ENCODE data around the gene TEX14.

Gene TEX14

DNA sequence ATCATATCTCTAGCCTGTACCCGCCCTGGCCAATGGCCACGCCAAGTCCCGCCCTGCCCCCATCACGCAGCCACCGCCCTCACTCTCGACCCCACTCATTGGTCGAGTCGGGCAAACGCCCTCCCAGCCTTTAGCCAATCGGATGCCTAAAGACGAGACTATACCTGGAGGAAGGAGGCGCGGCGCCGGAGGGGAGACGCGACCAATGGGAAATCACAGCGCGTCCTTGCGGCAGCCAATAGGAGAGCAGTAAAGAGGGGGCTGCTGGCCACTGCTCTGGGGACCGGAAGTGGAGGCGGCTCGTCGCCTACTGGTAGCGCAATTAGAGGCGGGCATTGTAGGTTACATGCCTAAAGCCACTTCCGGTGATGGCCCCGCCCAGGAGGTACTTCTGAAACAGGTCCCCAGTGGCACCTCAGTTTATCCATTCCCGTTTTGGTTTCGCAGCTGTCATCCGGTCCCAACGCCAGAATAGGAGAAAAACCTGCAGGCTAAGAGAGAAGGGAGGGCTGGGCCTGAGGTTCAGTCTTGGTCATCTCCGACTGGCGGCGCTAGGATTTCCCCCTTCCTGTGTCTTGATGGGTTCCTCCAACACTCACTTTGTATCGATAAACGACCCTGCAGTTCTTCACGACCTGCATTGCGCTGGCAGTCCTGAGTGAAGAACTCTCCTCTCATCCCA is 173.8 kb downstream of the TEX14 start:
- DNase-seq, result peak; percentile 100

DNA sequence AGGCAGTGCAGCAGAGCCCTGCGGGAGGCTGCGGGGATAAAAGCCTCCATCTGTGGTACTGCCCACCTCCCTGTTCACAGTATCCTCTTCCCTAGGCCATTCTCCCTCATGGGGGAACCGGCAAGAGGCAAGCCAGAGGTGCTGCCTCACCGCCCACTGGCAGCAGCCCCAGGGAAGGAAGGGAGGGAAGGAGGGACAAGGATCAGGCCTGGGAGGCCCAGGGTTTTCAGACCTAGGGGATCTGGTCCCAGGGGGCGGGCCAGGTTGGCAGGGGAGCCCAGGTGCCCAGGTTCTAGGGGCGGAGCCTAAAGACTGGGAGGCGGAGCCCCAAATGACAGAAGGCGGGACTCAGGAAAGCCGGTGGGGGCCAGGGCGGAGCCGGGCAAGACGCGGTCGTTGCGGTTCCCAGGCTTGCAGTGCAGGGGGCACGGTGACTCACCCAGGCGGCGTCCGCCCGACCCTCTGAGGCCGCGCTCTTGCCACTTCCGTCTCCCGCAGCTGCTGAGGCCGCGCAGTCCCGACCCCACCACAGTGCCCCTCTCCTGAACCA is 174.4 kb downstream of the TEX14 start:
- DNase-seq, result no peak

DNA sequence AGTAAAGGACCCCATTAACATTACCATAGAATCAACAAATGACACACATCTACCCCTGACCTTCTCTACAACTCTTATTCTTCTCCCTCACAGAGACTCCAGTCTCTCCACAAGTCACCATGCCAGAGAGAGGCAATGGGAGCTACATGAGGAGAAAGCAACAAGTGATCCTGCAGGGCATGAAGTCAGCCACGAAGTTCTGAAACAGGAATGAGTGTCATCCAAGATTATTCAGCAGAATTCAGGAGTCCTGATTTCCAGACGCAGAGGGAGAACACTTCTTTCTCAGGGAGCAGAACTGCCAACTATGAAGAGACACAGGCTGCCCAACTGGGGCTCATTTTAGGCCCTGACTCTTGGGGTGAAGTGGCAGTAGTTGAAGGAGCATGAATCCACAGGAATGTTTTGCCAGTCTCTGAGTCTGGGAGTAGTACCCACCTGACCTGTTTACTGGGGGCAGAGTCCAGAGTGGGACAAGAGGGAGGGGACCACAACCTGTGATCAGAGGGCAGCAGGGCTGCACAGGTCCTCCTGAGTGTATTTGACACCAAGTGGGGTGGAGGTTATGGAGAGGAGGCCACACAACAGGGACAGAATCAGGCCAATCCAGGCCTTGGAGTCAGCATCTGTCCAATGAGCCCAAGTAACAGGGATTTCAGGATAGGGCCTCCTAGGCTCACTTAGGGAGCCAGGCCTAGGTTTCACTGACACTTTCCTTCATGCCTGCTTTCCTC is 175.0 kb downstream of the TEX14 start:
- no peak for DNase-seq

DNA sequence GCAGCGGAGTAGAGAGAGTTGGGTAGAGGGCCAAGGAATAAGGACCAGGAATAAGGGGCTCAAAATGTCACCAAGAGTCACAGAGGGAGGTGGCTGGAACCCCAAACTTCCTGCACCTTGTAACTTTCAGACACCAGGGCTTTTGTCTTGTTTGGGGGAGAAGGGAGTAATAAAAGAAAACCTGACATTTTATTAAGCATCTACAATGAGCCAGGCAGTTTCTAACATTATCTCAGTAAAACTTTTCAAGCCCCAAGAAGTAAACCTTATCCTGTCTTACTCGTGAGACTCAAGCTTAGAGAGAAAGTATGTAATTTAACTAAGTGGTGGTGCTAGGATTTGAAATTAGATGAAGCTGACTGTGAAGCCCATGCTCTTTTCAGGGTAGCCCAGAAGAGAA is 176.6 kb downstream of the TEX14 start:
- DNase-seq, result no peak

DNA sequence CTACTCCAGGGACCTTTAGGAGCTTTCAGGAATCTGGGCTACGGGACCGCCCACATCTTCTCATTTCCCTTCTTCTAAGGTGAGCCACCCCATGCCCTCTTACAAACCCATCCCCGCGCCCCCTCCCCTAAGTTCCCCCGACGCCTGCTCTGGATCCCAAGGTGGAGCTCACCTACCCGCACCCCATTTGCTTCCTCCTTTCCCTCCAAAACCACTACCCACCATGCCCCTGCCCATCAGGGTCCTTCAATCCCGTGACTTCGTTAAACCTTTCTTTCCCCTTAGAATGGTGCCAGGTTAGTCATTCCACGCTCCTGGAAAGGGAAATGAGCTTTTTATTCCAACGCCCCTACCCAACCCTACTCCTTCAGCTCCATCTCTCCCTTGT is 177.1 kb downstream of the TEX14 start:
- DNase-seq, result no peak

DNA sequence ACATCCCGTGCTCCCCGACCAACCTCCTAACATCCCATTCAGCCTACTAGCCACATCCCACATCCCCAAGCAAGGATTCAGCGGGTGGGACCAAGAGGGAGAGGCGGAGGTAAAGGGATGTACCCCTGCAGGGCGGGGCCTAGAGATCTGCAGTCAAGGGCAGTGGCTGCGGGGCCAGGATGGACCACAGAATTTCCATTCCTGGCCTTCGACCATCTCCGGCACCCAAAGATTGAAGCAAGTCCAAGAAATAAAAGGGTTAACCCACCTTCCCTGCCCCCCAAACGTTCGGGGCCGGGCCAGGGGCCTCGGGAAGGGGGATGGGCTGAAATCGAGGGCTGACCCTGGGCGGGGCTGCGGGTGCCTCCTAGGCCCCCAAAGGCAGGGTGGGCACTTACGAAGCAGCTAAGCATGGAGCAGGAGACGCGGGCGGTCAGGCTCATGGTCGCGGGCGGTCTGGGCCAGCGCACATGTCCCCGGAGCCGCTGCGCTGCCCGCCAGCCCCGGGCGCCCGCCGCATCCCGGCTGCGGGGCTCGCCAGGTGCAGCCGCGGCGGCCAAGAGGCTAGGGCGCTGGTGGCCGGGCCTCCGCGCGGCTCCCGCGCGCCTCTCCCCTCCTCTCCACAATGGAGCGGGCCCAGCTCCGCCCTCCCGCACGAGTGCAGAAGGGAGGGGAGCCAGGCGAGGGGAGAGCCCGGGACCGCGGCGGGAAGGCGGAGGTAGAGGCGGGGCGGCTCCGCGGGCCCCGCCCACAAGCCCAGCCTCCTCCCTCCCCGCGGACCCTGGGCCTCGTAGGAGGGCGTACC is 177.7 kb downstream of the TEX14 start, which contains the start of gene MTMR4:
MTMR4 (minus strand) TSS at position 674 of the 805 bp plus-strand sequence; CDS start at position 443, 231 bp downstream.
- DNase-seq, result peak; percentile 87

DNA sequence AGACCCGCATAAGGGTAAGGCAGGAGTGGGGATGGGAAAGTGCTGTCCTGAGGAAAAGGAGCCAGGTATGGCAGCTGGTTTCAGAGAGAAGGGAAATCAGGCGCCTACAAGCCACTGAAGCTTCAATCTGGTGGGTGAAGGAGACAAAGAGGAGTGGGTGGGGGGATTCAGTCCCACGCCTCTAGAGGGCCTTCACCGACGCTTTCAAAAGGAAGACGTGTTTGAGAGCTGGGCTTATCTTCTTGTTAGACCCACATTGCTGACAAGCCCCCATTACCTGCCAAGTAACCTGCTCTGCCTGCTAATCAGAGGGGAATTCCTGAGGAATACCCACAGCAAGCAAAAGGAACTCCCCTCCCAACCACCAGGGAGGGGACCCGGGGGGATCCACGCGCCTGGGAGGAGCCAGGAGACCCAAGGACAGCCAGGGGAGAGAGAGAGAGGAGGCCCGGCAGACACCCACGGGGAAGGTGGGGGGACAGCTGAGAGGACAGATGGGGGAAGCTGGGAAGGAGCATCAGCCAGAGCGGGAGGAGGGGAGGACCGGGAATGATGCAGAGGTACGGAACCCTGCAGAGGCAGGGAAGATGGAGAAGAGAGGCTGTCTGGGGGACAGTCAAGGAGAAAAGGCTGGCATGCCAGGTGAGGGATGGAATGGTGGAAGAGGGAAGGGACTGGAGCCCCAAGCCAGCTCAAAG is 178.4 kb downstream of the TEX14 start:
- DNase-seq, result peak; percentile 22

DNA sequence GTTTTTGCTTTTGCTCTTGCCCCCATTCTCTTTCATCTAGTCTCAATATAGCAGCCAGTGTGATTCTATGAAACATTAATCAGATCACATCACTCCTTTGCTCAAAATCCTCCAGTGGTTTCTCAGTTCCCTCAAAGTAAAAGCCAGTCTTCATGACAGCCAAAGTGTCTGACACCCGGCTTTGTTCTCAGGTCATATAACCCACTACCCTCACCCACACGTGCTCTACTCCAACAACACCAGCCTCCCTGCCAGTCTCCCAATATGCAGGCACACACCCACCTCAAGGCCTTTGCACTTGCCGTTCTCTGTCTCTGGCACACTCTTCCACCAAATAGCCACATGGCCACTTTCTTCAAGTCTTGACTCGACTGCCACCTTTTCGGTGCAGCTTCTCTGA is 181.8 kb downstream of the TEX14 start:
- no peak for DNase-seq

DNA sequence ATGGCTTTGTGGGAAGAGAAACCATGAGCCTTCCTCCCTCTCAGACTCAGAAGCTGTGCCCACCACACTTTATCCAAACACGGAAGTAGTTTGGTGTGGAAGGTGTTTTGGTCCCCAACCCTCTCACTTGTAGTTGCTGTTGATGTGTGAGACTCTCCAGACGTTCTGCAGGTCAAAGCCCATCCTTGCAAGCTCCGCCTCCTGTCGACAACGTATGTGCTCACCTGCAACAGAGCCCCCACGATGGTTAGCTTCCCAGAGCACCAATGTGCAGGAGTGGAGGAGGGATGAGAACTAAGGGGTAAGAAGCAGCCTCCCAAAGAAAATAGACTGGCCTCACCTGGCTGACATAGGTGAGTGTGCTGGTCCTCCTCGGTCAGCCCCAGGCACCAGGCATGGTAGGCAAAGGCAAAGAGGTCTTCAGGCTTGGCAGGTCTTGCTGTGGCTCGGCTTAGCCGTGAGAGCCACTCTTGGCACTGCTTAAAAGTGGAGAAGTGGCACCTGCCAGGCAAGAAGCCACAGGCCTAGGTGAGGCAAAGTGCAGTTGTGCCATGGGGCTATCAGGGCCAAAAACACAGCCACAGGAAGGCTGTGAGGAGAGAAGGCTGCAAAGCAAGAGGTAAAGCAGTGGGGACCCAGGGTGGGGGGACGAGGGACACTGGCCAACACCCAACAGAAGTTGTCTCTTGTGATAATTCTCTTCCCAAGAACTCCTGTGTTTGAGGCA is 183.3 kb downstream of the TEX14 start:
- no peak for DNase-seq

DNA sequence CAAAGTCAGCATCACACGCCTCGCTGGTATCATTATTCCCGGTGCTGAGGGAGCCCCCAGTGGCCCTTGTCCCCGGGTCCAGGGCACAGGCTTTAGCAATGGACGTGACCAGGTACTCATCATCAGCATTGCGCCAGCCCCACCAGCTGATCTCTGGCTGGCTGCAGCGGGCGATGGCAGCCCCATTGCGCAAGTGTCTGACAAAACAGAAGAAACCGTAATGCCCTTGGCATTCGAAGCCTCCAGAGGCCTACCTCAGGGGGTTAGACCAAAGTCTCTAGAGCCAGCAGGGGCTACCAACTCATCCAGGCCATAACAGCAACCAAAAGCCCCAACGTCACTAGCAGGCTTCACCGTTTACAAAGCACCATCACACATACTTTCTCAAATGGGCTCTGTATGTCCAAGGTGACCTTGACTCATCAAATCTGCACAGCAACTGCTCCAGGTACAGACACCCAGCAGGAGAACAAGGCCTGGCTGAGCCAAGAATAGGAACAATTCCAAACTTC is 184.7 kb downstream of the TEX14 start:
- no peak for DNase-seq

All from activated CD4-positive, alpha-beta T cell treated with anti-CD3 and anti-CD28 coated beads, Interleukin-2, Interleukin-6, amounts not matched to agents 100 ng/mL and 50 ng/mL, durations not matched to agents 16 hours and 8 hours (primary cell).